Measurements from ENCODE around the gene CACNA1D.

CACNA1D gene

GRCh38 chr3:53805463-53806159 is 311.2 kb downstream of the CACNA1D start:
- no peak for DNase-seq (ENCODE audit: low read depth)
- TF ChIP-seq, protein P1, sequence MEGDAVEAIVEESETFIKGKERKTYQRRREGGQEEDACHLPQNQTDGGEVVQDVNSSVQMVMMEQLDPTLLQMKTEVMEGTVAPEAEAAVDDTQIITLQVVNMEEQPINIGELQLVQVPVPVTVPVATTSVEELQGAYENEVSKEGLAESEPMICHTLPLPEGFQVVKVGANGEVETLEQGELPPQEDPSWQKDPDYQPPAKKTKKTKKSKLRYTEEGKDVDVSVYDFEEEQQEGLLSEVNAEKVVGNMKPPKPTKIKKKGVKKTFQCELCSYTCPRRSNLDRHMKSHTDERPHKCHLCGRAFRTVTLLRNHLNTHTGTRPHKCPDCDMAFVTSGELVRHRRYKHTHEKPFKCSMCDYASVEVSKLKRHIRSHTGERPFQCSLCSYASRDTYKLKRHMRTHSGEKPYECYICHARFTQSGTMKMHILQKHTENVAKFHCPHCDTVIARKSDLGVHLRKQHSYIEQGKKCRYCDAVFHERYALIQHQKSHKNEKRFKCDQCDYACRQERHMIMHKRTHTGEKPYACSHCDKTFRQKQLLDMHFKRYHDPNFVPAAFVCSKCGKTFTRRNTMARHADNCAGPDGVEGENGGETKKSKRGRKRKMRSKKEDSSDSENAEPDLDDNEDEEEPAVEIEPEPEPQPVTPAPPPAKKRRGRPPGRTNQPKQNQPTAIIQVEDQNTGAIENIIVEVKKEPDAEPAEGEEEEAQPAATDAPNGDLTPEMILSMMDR (IDR thresholded peaks at IDR 0.05; ENCODE audit: control insufficient read depth, insufficient read depth, low read depth, low read length, missing control alignments), result no peak
- no peak overlapping the region for H3K4me3 ChIP-seq (ENCODE audit: control insufficient read depth, low read depth, low read length)

GRCh38 chr3:53806182-53807116 is 312.0 kb downstream of the CACNA1D start:
- peak; percentile 70 for DNase-seq (ENCODE audit: low read depth)
- peak overlapping the region; percentile 1; the same call in 1 of the 2 replicates for H3K4me3 ChIP-seq (ENCODE audit: control insufficient read depth, low read depth, low read length)
- TF ChIP-seq, protein P1 (IDR thresholded peaks at IDR 0.05; ENCODE audit: control insufficient read depth, insufficient read depth, low read depth, low read length, missing control alignments), result no peak

GRCh38 chr3:53807117-53807810 is 312.9 kb downstream of the CACNA1D start:
- H3K4me3 ChIP-seq (ENCODE audit: control insufficient read depth, low read depth, low read length), result no peak overlapping the region
- no peak for DNase-seq (ENCODE audit: low read depth)
- TF ChIP-seq, protein P1 (IDR thresholded peaks at IDR 0.05; ENCODE audit: control insufficient read depth, insufficient read depth, low read depth, low read length, missing control alignments), result no peak

- TF ChIP-seq, protein P1 (IDR thresholded peaks at IDR 0.05; ENCODE audit: control insufficient read depth, insufficient read depth, low read depth, low read length, missing control alignments), result no peak
- DNase-seq (ENCODE audit: low read depth), result no peak
- H3K4me3 ChIP-seq (ENCODE audit: control insufficient read depth, low read depth, low read length), result no peak overlapping the region
Measured at GRCh38 chr3:53808496-53808895, 314.1 kb downstream of the CACNA1D start.

DNA sequence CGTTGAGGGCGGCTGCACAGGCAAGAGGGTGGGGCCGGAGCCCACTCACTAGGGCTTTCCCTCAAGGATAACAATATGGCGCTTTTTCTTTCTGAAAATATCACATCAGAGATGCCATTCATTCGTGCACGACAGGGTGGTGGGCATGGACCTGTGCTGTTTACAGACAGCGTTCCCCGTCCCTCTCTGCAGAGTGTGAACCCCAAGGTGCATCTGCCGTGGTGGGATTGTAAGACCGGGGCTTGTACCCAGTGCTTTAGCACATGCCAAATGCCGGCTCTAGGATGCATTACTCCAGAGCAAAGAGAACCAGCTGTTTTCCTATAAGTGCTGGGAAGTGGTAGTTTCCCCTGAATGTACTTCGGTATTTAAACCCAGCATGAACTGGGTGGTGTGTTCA is 314.9 kb downstream of the CACNA1D start:
- no peak for DNase-seq (ENCODE audit: low read depth)
- TF ChIP-seq, protein P1 (IDR thresholded peaks at IDR 0.05; ENCODE audit: control insufficient read depth, insufficient read depth, low read depth, low read length, missing control alignments), result no peak
- no peak overlapping the region for H3K4me3 ChIP-seq (ENCODE audit: control insufficient read depth, low read depth, low read length)

DNA sequence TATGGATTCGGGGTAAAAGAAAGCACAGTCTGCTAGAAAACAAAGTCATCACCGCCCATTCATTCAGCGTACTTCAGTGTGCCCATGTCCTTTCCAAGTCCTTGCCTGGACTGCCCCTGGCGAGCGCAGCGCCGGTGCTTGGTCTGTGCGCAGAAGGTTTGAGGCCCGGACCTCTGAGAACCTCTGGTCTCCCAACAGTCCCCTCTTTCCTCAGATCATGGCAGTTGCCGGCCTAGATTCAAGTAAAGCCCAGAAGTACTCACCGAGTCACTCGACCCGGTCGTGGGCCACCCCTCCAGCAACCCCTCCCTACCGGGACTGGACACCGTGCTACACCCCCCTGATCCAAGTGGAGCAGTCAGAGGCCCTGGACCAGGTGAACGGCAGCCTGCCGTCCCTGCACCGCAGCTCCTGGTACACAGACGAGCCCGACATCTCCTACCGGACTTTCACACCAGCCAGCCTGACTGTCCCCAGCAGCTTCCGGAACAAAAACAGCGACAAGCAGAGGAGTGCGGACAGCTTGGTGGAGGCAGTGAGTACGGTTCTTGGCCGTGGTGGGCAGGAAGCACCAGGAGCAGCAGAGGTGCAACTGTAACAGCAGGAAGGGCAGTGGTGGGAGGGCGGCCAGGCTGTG is 315.5 kb downstream of the CACNA1D start:
- H3K4me3 ChIP-seq (ENCODE audit: control insufficient read depth, low read depth, low read length), result no peak overlapping the region
- no peak for DNase-seq (ENCODE audit: low read depth)
- TF ChIP-seq, protein P1 (IDR thresholded peaks at IDR 0.05; ENCODE audit: control insufficient read depth, insufficient read depth, low read depth, low read length, missing control alignments), result no peak

Measured in AG09309 (cell line).